GM19463 (cell line): ENCODE data around the gene OXT.

ENCODE experiments used
- ATAC-seq: cut with Tn5 transposase; IDR thresholded peaks from one replicate; pipeline ENCODE4 v1.9.1; 2021; ENCODE audit warnings: mild to moderate bottlenecking, moderate library complexity; ENCODE audit not compliant: unreplicated experiment

OXT gene

GRCh38 chr20:3084283-3084985 is 13.0 kb downstream of the OXT start, which contains the start of gene AVP:
TSS of gene AVP (minus strand) at chr20:3084724. CDS start at chr20:3084674, 50 bp downstream.
- ATAC-seq: no peak

- ATAC-seq: no peak
Measured at GRCh38 chr20:3084986-3085360, 13.6 kb downstream of the OXT start.

GRCh38 chr20:3085571-3086072 is 14.2 kb downstream of the OXT start:
- ATAC-seq: no peak

- no peak for ATAC-seq
Measured at GRCh38 chr20:3088031-3088430, 16.6 kb downstream of the OXT start.

GRCh38 chr20:3090565-3090964 is 19.1 kb downstream of the OXT start:
- no peak for ATAC-seq

- ATAC-seq: no peak
Measured at GRCh38 chr20:3092611-3093379, 21.4 kb downstream of the OXT start.

GRCh38 chr20:3093861-3094361 is 22.5 kb downstream of the OXT start:
- no peak for ATAC-seq

GRCh38 chr20:3094848-3095629 is 23.6 kb downstream of the OXT start:
- no peak for ATAC-seq

GRCh38 chr20:3100480-3100879 is 29.1 kb downstream of the OXT start:
- ATAC-seq: no peak

GRCh38 chr20:3101251-3101650 is 29.8 kb downstream of the OXT start:
- ATAC-seq: no peak

- peak; percentile 53 for ATAC-seq
Measured at GRCh38 chr20:3101737-3102574, 30.5 kb downstream of the OXT start.

- ATAC-seq: no peak
Measured at GRCh38 chr20:3102575-3103368, 31.4 kb downstream of the OXT start.

- ATAC-seq: no peak
Measured at GRCh38 chr20:3103369-3104032, 32.1 kb downstream of the OXT start.

GRCh38 chr20:3105256-3106137 is 34.1 kb downstream of the OXT start:
- no peak for ATAC-seq

GRCh38 chr20:3106185-3106584 is 34.8 kb downstream of the OXT start:
- ATAC-seq: no peak

- ATAC-seq: no peak
Measured at GRCh38 chr20:3106658-3107463, 35.4 kb downstream of the OXT start.

GRCh38 chr20:3107464-3108025 is 36.1 kb downstream of the OXT start:
- ATAC-seq: no peak
